Hematopoietic multipotent progenitor cell (in vitro differentiated cells): ENCODE data around the gene NXNL2. TPM values are rescaled to one million over a fixed set of nuclear protein-coding genes. Genes with fewer than 3 reads are reported as not detected.

Experiments used
- DNase-seq, 3 donors: peaks; one replicate each; pipeline ENCODE4 v3.0.0-alpha.2; 2011 to 2015; ENCODE audit warnings: low read depth in 2 of 3, low spot score in 2 of 3
- total RNA-seq: library from RNA; depleted of rRNA; stranded (reverse); fragments of >200 nt; gene quantifications from one replicate; pipeline ENCODE4 v1.2.3, GENCODE V29; 2012

Gene NXNL2
- total RNA-seq = 0.54 TPM

GRCh38 chr9:88534456-88535225, at the start of gene NXNL2:
TSS of gene NXNL2 (plus strand) at chr9:88535178. CDS start at chr9:88535435, 257 bp downstream.
- peak; percentile 24 to 73 (median 55) for DNase-seq

GRCh38 chr9:88488166-88488565, 46.8 kb upstream of the NXNL2 start:
- DNase-seq = no peak

GRCh38 chr9:88494983-88495721, 39.8 kb upstream of the NXNL2 start:
- no peak for DNase-seq

DNA sequence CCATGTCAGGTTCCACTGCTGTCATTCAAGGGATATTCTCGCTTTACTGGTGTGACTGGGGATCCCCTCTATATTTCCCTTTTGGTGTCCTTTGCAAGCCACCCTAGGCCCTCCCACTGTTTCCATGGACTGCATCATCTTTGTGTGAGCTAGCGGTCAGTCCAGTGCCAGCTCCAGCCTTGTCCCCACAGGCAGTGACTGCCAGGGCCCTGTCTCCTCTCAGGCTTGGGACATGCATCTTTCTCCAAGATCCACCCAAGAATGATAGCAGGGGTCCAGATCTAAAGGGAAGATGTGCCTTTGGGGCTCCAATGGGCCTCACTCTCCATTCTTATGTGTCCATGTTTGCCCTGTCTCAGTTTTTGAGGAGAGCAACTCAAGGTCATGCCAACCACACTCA, 37.8 kb upstream of the NXNL2 start:
- DNase-seq = no peak

GRCh38 chr9:88498880-88499279, 36.1 kb upstream of the NXNL2 start:
- no peak for DNase-seq

GRCh38 chr9:88501086-88501485, 33.9 kb upstream of the NXNL2 start:
- DNase-seq = no peak

DNA sequence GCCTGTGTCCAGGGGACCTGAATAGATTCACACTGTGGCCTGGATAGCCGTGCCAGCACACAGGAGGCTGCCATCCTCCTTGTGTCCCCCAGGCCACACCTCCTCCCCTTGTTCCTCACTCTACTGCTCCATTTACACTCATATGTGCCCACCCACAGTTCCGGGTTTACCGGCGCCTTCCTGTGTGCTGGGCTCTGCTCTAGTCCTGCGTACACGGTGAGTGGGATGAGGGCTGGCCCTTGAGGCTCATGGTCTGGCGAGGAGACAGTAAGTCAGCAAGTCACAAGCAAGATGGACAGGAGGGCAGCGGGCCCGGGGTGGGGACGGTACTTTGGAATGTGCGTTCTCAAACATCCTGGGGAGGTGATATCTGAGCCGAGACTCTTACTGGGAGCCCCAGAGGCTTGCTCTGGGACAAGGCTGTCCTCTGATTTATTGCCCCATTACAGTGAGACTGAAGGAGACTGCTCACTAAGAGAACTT, 32.4 kb upstream of the NXNL2 start:
- no peak for DNase-seq

DNA sequence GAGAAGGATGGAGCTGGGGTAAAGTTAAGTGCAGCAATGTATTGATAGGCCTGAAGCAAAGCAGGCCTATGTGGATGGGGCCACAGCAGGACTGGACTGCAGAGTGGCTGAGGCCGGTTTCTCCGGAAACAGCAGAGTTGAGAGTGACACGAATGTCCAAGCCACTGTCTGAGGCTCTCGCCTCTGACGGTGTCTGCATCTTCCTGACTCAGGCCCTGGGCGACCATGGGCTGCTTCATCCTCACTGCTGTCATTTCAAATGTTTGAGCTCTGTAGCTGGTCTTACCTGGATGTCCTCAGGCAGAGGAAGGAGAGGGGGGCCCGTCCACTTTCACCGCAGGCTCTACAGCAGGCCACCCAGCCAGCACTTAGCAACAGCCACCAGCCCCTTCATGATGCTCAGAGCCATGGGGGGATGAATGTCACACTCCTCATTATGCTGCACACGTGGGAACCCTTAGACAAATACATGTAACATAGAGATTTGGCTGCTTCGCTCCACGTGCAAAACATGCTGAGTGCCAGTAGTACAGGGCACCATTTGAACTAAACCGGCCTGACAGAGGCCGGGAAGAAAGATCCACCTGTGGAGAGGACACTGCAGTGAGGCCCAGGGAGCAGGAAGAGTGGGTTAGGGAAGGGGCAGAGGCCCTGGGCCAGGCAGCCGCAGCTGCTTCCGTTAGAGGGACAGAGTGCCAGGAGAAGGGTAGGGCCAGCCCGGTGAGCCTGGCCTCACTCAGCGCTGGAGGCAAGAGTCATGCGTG, 31.7 kb upstream of the NXNL2 start:
- no peak for DNase-seq

DNA sequence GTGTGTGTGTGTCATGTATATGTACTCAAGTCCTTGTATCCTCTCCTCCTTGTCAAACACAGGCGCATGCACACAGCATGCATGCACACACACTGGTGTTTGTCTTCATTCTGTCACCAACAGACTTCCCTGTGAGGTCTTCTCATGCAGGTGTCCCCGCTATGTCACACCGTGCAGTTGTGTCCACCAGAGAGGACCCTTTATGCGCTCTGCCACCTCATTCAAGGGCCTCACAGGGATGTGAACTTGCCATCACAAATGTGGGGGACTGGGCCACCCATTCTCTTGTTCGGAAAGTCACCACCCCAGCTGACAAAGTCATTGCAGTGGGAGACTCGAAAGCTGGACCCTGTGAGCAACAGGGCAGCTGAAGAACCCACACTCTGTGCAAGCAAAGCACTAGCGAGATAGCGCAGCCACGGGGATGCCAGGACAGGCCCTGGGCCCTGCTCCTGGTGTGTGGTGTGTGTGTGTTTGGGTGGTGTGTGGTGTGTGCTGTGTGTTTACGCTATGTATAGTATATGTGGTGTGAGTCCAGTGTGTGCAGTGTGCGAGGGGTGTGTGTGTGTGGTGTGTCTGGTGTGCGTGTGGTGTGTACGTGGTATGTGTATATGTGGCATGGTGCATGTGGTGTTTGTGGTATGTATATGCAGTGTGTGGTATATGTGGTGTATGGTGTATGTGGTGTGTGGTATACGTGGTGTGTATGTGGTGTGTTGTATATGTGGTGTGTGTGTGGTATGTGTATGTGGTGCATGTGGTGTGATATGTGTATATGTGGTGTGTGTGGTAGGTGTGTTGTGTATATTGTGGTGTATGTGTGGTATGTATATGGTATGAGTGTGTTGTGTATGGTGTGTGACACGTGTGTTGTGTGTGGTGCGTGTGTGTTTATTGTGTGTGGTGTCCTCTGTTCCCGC, 30.9 kb upstream of the NXNL2 start:
- DNase-seq = no peak

DNA sequence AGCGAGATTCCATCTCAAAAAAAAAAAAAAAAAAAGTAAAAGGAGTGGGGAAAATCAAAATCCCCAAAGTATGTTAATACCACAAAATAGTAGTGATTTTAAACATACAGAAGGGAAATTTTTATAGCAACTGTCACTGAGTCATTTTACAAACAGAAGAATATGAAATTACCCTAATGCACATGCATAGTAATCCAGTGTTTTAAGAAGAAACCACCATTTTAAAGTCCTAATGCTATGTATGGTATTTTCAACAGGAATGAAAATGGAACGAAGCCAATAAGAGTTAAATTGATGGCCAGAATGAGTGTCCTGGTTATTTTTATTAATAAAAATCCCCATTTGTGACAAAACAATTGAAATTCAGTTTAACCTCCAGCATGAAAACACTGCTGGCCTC, 26.7 kb upstream of the NXNL2 start:
- no peak for DNase-seq

DNA sequence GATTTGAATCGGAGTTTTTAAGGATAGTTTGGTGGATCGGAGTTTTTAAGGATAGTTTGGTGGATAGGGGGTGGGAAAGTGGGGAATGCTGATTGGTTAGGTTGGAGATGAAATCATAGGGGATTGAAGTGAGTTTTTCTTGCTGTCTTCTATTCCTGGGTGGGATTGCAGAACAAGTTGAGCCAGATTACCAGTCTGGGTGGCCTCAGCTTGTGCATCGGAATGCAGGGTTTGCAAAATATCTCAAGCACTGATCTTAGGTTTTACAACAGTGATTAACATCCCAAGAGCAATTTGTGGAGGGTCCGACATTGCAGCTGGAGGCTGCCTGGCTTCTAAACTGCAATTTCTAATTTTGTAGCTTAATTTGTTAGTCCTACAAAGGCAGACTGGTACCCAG, 23.1 kb upstream of the NXNL2 start:
- no peak for DNase-seq

DNA sequence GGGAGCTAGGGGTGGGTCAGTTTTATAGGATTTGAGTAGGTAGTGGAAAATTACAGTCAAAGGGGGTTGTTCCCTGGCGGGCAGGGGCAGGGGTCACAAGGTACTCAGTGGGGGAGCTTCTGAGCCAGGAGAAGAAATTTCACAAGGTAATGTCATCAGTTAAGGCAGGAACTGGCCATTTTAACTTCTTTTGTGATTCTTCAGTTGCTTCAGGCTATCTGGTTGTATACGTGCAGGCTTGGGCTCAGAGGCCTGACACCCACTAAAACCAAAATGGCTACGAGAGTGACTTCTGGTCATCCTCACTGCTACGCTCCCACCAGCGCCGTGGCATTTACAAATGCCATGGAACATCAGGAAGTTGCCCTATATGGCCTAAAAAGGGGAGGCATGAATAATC, 20.7 kb upstream of the NXNL2 start:
- DNase-seq = no peak

GRCh38 chr9:88521308-88521707, 13.7 kb upstream of the NXNL2 start:
- peak in 1 of 3 donors; percentile 48 for DNase-seq

DNA sequence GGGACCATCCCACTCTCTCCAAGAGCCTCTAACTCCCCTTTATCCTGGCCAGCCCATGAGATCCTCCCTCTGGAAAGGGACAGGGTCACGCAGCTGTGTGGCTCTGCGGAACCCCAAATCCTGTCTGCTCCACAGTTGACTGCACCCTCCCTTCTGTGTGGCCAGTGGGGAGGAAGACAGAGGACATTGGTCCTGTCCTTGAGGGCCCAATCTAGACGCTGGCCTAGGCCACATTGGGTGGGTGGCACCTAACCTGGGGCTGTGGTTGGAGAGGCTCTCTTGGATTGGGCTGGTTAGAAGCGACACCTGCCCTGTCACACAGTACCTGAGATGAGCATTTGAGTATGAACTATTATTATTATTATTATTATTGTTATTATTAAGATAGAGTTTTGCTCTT, 12.6 kb upstream of the NXNL2 start:
- no peak for DNase-seq

DNA sequence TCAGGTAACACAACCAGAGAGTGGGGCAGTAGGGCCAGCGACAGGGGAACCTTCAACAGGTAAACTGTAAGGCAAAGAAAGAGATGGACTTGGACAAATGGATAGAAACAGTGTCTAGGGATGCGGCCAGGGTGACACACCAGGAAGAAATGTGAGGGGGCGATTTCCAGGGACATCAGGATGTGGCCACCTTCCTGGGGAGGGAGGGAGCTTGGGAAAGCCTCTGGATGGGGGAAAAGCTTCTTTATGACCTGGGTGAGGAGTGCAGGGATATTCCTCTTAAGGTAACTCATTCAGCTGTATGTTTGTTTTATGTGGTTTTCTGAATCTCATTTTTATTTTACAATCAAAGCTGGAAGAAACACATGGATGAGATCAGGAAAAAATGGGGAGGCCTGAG, 11.9 kb upstream of the NXNL2 start:
- no peak for DNase-seq

GRCh38 chr9:88524911-88525310, 10.1 kb upstream of the NXNL2 start:
- no peak for DNase-seq

DNA sequence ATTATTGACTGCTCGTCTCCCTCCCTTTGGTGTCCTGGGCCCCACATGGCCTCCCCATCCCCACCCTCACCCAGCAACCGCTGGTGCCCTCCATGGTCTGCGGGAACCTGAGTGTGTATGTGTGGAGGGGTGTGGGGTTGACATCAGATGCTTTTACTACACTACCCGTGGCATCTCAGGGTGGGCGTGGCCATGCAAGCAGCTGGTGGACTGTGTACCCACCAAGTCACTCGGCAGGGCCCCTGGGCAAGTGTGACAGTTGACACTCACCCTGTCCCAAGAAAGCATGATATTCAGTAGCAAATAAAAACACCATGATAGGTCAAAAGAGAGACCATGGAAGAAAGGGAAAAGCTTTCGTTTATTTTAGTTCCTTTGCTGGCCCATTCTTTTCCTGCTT, 7.4 kb upstream of the NXNL2 start:
- DNase-seq = no peak

DNA sequence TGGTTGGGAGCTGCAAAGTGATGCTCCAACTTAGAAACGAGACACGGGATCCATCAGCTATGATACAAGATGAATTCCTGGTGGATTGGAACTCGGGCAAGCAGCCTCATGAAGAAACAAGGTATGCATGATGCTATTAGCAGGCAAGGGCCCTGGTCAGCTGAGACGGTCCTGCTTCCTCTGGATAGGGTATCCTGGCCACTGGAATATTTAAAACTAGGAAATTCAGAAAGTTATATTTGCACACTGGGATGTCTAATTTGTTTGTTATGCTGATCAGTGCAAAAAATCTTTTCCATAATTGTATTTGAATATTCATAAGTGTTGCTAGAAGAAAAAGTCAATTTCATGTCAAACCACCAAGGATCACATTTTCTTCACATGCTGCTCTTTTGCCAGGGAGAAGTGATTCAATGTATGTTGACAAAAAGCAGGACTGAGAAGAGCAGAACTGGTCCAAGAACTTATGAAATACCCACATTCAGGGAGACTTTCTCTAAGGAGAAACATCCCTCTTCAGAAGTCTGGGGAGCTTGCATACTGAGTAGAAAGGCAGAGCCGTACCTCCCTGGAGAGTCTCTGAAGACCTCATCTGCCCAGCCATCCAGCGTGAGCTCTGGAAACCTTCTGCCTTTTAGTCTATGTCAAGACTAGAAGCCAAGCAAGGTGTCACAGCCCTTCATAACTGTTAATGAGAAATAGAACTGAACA, 6.7 kb upstream of the NXNL2 start:
- no peak for DNase-seq

- DNase-seq = no peak
Observed at GRCh38 chr9:88529496-88529895, 5.5 kb upstream of the NXNL2 start.

GRCh38 chr9:88530051-88530450, 4.9 kb upstream of the NXNL2 start:
- DNase-seq = peak in 1 of 3 donors; percentile 27
